Epidermal melanocyte (primary cell): Measurements from ENCODE around the gene KRT86.
"Not testable (repeated sequence)": the region's sequence is repeated elsewhere in the genome, so short reads cannot be mapped to it uniquely, and the experiment has no call there.

Source experiments
- DNase-seq: peaks from one replicate; pipeline ENCODE4 v3.0.0; 2011; ENCODE audit warnings: low spot score; ENCODE audit not compliant: insufficient read length

The KRT86 gene

DNA sequence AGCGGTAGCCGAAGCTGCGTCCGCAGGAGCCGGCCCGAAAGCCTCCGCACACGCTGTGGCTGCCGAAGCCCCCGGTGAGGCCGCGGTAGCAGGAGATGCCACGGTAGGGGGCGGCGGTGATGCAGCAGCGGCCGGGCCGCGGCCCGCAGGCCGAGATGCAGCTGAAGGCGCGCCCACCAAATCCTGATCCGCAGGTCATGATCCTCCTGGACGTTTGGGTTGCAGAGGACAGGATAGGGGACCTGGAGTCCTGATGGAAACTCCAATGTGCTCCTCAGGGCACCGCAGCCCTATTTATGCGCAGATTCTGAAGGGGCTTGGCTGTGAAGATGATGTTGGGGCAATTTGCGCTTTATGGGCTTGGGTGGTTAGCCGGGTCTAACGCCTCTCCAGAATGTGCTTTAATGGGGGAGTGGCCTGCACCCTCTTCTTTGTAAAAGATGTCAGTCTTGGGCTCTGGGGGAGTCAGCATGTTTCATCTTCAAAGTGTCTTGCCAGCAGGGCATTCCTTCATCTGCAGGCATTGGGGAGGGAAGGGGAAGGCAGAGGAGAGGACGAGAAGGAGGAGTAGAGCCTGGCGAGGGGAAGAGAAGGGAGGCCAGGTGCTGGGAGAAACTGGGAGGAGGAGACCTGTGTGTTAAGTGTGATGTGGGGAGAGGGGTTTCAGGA lies 17.0 kb downstream of the KRT86 start, which contains the start of gene KRT81:
KRT81 (minus strand) TSS at position 268 of the 669 bp plus-strand sequence; CDS start at position 199, 69 bp downstream.
- no peak for DNase-seq

DNA sequence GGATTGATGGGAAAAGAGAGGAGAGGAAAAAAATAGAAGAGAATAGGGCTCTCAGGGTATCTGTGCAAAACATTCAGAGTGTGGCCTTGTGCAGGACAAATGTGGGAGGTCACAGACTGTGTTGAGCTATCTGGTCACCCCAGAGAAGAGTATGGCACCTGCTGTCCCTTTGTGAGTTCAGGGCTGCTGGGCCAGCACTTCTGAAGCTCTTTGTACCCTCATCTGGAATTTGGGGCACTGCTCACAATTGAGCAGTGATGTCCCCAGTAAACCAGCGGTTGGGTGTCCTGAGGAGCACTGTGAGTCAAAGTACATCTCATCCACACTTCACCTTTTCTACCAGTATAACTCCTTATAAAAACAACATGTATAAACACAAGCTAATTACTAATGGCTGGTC lies 19.5 kb downstream of the KRT86 start:
- DNase-seq, result no peak

DNA sequence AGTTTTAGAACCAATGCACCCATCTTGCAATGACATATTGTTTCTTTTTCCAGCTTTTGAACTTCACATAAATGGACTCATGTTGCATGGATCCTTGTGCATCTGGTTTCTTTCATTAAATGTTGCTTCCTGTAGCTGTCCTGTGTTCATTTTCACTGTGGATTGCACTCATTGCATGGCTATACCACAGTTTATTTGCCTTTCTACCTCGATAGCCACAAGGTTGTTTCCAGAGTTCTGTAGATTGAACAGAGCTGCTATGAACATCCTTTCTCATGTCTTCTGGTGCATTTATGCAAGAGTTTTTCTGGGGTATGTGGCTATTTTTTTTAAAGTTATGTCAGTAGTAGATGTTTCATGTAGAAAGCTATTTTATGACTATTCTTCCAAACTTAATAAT lies 20.4 kb downstream of the KRT86 start:
- no peak for DNase-seq

DNA sequence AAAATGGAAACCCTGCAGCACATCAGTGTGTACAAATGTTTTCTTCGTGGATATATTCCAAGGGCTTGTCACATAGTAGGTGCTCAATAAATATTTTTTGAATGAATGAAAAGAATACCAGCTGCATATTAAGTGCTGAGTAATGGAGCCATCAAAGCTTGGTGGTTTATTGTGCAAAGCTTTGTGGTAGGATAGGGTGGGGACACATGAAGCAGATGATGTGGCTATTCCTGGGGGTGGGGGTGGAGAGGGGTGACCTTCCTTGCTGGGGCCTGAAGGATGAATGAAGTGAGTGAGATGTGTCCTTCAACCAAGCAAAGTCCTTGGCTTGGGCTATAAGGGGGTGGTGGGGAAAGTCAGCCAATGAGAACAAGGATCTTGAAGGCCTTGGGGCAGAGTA lies 21.2 kb downstream of the KRT86 start:
- DNase-seq, result no peak

DNA sequence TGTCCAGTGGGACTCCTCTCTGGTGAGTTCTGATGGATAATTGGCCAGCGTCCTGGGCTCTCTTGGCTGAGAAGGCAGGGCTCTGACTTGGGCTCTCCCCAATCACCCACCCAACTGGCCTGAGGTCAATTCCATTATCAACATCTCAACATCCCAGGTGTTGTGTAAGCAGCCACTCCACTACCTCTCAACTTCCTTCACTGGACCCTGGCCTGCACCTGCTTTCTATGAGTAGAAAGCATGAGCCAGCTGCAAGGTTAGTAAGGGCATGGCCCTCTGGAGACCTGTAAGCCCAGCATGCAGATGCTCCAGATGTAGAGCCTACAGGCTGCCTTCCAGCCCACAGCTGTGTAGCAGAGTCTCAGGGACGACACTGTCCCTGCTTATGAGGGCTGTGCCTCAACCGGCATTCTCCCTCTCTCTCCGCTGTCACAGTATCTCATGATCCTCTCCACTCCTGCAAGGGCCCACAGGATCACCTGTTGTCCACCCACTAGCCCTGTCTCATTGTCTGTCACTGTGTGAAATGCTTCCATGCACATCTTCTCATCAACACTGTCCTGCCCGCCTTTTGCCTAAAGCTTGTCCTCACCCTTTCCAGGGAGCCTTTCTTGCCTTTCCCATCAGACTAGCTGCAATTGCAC lies 22.2 kb downstream of the KRT86 start:
- no peak for DNase-seq

DNA sequence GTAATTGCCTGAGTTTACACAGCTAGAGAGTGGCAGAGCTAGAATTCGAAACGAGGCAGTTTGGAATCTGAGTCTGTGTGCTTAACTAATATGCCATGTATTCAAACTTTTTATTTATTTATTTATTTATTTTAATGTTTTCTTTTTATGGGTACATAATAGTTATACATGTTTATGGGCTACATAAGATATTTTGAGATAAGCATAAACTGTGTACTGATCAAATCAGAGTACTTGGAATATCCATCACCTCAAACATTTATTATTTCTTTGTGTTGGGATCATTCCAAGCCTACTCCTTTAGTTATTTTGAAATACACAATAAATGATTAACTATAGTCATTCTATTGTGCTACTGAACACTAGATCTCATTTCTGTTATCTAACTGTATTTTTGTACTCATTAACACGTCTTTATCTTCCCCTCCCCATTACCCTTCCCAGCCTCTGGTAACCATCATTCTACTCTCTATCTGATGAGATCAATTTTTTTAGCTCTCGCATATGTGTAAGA lies 24.3 kb downstream of the KRT86 start:
- DNase-seq, result no peak

DNA sequence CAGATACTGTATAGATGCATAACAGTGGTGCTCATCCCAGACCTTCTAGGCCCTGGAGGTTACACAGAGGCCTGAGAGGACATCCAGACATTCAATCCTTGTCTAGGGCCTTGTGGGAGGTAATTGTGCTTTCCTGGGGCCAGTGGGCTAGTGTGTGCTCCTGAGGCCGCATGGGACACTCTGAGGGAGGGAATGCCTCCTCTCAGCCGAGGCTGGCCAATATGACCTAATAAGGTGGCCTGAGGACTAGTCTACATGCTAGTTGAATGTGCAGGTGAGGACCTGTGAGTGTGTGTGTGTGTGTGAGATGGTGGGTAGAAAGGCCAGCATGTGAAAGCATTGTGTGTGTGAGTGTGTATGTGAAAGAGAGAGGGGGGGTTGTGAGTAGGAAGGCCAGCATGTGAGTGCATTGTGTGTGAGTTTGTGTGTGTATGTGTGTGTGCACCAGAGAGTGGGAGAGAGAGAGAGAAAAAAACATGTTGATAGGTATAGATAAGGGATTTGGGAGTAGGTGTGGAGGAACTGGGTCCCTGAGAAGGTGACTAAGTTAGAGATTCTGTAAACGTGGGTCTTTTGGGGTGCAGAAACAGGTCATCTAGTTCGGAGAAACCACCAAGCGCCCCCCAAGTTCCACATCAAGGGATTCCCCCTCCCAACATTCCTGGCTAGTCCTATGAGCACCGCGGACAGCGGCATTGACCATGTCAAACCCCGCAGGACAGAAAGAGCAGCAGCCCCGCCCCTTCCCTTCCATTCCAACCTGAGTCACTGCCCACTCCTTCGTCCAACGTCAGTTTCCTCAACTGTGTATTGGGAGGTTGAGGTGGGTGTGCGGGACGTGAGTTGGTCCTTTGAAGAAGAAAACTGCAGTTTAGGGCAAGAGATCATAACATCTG lies 26.6 kb downstream of the KRT86 start:
- no peak for DNase-seq

DNA sequence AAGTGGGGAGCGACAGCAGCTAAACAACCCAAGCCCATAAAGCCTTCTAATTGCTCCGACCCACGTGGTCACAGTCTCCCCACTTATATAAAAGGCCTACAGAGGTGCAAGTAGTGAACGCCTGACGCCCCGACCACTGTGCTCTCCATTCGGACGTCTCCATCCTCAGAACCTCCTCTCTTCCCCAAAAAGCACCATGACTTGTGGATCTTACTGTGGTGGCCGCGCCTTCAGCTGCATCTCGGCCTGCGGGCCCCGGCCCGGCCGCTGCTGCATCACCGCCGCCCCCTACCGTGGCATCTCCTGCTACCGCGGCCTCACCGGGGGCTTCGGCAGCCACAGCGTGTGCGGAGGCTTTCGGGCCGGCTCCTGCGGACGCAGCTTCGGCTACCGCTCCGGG lies 27.3 kb downstream of the KRT86 start:
- not testable (repeated sequence) for DNase-seq

DNA sequence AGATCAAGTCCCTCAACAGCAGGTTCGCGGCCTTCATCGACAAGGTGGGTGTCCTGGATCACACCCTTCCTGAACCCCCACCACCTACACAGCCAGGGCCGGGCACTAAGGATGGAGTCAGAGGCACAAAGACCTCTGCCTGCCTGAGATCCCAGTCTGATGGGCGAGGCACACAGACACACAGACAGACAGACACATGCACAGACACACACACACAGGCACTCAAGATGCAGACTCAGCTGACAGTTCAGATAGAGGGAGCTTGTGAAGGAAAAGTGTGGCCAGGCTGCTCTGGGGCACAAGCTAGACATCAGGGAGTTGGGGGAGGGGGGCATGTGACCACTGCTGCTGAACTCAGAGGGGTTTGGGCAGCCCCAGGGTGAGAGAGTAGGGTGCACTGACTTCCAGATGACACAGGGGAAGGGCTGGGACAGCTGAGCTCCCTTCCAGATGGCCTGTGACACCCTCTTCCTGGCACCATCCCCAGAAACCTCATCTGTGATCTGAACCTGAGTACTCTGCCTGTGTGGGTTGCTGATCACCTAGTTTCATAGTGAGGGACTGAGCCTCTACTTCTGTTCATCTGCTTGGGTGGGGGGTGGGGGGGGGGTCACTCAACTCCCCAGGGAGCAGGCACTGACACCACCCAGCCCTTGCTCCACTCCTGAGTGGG lies 27.9 kb downstream of the KRT86 start:
- DNase-seq, result not testable (repeated sequence)

DNA sequence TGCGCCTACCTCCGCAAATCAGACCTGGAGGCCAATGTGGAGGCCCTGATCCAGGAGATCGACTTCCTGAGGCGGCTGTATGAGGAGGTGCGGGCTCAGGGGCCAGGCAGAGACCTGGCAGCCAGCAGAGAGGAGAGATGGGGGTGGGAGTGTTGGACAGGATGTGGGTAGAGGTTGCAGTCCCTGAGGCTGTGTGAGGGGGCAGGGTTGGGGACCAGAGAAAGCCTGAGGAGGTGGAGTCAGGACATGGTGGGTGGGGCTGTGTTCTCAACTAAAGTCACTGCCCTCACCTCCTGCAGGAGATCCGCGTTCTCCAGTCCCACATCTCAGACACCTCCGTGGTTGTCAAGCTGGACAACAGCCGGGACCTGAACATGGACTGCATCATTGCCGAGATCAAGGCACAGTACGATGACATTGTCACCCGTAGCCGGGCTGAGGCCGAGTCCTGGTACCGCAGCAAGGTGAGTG lies 30.5 kb downstream of the KRT86 start:
- not testable (repeated sequence) for DNase-seq

DNA sequence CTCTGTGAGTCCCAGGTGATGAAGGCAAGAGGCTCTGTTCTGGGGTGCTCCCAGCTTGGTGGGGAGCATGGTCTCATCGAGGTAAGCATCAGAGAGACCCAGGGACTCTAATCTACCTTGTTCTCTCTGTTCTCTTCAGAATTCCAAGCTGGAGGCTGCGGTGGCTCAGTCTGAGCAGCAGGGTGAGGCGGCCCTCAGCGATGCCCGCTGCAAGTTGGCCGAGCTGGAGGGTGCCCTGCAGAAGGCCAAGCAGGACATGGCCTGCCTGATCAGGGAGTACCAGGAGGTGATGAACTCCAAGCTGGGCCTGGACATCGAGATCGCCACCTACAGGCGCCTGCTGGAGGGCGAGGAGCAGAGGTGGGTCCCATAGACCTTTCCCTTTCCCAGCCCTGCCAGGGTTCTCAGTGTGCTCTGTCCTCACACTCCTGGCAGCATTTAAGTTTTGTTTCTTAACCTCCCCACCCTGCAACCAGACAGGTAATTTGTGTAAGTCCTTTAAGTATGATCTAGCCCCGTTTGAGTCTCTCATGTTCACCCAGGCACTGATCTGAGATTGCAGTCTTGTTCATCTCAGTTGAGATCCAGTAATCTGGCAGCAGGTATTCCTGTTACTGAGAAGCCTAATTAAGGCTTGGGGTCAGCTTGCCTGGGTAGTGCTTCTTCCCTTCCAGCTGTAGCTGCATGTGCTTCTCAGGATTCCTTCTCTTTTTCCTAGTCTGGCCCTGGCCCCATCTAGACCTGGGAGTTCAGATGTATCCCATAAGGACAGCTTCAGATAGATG lies 31.7 kb downstream of the KRT86 start:
- DNase-seq, result no peak

DNA sequence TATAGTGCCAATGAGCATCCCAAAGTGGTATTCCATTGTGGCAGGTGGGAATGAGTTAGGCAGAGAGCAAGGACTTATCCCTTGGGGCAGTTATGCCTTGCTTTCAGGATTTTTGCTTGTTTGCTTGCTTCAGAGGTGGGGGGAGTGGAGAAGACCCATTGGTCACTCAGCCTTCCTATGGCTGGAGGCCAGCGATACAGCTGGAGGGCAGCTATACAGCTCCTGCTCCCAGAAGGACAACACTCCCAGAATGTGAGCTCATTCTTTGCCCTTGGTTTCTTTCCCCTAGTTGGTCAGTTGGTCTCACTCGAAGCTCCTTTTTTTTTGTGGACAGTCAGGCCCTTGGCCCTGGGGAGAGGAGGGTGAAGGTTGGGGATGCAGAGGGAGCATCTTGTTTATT lies 32.3 kb downstream of the KRT86 start:
- DNase-seq, result no peak

DNA sequence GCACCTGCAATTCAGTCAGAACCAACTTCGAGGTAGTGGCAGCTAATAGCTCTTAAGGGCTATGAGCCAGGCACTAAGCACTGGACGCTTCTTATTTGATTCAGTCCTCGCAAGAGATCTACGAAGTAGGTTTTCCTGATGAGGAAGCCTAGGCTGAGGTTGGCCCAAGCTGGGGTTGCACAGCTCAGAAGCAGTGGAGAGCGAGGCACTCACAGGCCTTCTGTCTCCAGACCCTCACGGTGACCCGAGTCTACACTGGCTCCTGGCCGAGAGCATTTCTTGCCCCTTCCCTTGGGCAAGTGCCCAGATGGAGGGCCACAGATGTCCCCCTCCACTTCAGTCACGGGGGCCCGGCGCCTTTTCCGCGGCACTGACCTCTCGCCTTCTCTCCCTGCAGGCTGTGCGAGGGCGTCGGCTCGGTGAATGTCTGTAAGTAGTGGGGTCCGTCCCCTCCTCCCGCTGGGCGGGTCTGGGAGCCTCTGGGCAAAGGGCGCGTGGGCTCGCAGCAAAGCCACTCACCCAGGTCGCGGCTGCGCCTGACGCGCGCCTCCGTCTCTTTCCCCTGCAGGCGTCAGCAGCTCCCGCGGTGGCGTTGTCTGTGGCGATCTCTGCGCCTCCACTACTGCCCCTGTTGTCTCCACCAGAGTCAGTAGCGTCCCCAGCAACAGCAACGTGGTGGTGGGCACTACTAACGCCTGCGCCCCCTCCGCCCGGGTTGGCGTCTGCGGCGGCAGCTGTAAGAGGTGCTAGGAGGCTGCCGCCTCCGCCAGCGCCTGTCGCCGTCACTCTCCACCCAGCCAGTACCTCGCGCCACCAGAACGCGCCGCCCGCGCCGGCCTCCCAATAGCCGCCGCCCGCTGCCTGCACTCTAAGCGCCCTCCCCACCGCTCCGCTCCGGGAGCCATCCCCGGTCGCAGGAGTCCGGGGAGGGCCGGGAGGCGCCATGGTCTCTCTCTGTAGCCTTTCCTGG lies 33.7 kb downstream of the KRT86 start:
- DNase-seq, result no peak

DNA sequence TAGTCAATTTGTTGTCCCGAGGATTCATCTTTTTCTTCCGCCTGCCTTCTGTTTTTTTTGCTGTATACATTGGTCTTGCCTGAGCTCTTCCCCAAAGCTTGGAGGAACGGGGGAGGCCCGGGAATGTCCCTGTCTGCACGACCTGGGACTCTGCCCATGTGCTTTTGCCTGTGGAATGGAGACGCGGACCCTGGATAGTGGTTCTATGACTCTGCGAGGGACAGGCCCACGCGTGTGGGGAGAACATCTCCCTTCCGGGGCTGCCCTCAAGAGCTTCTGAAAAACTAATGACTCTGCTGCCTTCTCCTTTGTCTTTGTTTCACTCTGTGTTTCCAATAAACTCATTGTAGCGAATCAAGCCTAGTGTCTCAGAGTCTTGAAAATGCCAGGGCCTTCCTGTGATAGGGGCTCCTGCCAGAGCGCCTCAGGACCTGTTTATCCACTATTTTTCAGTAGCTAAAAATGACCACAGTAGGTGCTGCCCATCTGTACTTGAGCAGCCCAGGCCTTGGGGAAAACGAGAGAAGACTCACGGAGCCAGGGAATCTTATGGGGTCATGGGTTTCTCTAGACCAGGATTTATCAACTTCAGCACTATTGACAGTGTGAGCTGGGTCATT lies 34.5 kb downstream of the KRT86 start:
- DNase-seq, result no peak

DNA sequence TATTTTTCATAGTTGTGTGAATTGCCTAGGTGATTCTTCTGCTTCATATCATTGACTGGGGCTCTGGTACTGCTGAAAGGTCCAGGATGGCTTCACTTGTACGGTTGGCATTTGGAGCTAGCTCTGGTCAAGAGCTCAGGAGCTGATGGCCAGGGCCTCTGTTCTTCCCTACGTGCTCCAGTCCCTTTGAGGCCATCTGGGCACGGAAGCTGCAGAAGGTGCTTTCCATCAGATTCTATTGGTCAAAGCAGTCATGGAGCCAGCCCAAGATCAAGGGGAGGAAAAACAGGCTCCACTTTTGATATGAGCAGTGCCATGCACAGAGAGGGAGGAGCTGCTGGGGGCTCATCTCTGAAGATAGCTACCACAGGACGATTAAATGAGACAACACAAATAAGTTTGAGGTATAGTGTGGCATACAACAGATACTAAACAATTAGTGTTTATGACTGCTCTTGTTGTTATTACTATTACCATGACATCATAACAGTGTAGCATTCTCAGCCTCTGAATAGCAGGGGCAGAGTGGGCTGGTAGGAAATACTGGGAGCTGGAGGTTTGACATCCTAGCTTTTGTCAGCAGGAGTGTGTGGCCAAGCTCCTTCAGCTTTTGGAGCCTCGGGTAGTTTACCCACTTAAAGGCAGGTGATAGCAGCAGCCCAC lies 36.3 kb downstream of the KRT86 start:
- DNase-seq, result no peak

DNA sequence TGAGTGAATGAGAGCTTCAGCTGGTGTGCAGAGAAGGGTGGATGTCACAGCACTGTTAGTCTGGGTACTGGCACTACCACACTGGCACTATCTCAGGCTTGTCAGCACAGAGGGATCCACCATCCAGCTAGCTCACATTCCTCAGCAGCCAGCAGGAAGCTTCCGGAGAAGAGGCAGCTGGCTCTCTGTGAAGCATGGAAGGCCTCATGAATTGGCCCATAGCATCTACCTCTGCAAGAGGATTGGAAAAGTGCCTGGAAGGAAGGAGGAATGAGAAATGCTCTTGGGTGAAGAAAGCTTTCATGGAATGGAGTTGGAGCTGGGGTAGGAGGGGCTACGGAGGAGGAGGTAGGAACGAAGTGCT lies 36.8 kb downstream of the KRT86 start:
- no peak for DNase-seq

DNA sequence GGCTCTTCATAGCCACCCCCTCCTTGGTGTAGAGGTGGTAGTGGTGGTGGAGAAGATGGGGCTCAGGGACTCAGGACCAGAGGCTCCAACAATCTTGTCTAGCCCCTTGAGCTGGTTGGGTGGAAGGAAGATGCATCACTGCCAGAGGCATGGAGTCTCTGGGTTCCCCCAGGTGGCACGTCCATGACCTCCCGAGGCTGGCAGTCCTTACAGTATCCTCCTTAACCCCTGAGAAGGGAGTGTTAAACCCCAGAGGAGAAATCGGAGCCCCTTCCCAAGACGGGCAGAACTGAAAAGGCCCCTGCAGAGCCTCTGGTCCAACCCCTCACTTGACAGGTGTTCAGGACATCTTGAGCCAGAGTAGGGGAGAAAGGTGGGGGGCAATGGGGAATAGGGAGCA lies 37.6 kb downstream of the KRT86 start:
- no peak for DNase-seq

DNA sequence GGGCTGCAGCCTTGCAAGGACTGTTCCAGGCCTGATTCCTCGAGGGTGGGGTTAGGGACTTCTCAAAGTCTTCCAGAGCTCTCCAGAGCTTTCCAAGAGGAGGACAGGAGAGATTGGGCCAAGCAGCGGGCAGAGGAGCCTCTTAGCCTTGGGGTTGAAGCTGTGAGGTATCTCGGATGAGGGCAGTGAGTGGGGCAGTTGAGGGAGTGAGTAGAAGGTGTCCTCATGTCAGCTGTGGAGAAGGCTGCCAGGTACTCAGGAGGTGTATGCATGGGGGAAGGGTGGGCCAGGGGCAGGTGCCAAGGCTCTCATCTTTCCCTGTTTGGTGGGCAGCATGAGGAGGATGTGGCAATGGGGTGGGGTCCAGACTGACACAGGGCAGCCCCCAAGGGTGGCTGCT lies 39.0 kb downstream of the KRT86 start:
- no peak for DNase-seq
